ENCODE results near the gene LGALSL. TPM values are rescaled to one million over a fixed set of nuclear protein-coding genes. Genes with fewer than 3 reads are reported as not detected.

Gene LGALSL
- total RNA-seq, 2 donors from 2014 or later, result 26.4 to 34.8 TPM

GRCh38 chr2:64408031-64408430 is 45.9 kb upstream of the LGALSL start:
- TF ChIP-seq CTCF (IDR thresholded peaks at IDR 0.05), result no peak
- intact Hi-C loops (cut with DNase I), result loop anchor here (5.0 kb wide), 1 partner anchor 44 kb away; the partner anchor contains the start of gene LGALSL
- Histone ChIP-seq H3K9me3 (no peaks in the 10 kb centered on the region), H3K4me3 (no peak overlapping the region), H3K9ac (ENCODE audit: low read depth in 2 of 2, low read length in 2 of 2) (no peak overlapping the region), H3K27ac (no peak overlapping the region), H3K27me3 (no peaks in the 10 kb centered on the region), H3K4me1 (peaks cover 21% of the 10 kb centered on the region), H3K36me3 (no peaks in the 10 kb centered on the region)
- no peak for DNase-seq

GRCh38 chr2:64410671-64411070 is 43.3 kb upstream of the LGALSL start:
- no peak overlapping the region for H3K9ac ChIP-seq (ENCODE audit: low read depth in 2 of 2, low read length in 2 of 2)
- no peaks in the 10 kb centered on the region for H3K9me3 ChIP-seq
- H3K27ac ChIP-seq, result no peak overlapping the region
- H3K4me3 ChIP-seq, result no peak overlapping the region
- H3K27me3 ChIP-seq, result no peaks in the 10 kb centered on the region
- TF ChIP-seq CTCF (IDR thresholded peaks at IDR 0.05), result no peak
- H3K36me3 ChIP-seq, result no peaks in the 10 kb centered on the region
- intact Hi-C loops (cut with DNase I), result no loop called here
- DNase-seq, result no peak
- peaks cover 5% of the 10 kb centered on the region for H3K4me1 ChIP-seq

GRCh38 chr2:64412671-64413070 is 41.3 kb upstream of the LGALSL start:
- intact Hi-C loops (cut with DNase I), result no loop called here
- TF ChIP-seq CTCF (IDR thresholded peaks at IDR 0.05), result no peak
- H3K36me3 ChIP-seq, result no peaks in the 10 kb centered on the region
- DNase-seq, result no peak
- no peak overlapping the region for H3K9ac ChIP-seq (ENCODE audit: low read depth in 2 of 2, low read length in 2 of 2)
- no peaks in the 10 kb centered on the region for H3K27me3 ChIP-seq
- H3K4me3 ChIP-seq, result no peak overlapping the region
- H3K9me3 ChIP-seq, result no peaks in the 10 kb centered on the region
- H3K4me1 ChIP-seq, result no peaks in the 10 kb centered on the region
- H3K27ac ChIP-seq, result no peak overlapping the region

GRCh38 chr2:64414736-64415435 is 39.1 kb upstream of the LGALSL start:
- peak; percentile 14 for DNase-seq
- H3K36me3 ChIP-seq, result no peaks in the 10 kb centered on the region
- H3K27ac ChIP-seq, result no peak overlapping the region
- H3K9ac ChIP-seq (ENCODE audit: low read depth in 2 of 2, low read length in 2 of 2), result no peak overlapping the region
- intact Hi-C loops (cut with DNase I), result no loop called here
- TF ChIP-seq CTCF (IDR thresholded peaks at IDR 0.05), result no peak
- no peak overlapping the region for H3K4me3 ChIP-seq
- no peaks in the 10 kb centered on the region for H3K4me1 ChIP-seq
- no peaks in the 10 kb centered on the region for H3K9me3 ChIP-seq
- H3K27me3 ChIP-seq, result no peaks in the 10 kb centered on the region

- TF ChIP-seq CTCF (IDR thresholded peaks at IDR 0.05), result no peak
- DNase-seq, result no peak
- intact Hi-C loops (cut with DNase I), result no loop called here
These were observed 36.3 kb upstream of the LGALSL start for GRCh38 chr2:64417624-64418023.

More at GRCh38 chr2:64417624-64418023, 36.3 kb upstream of the LGALSL start:
- H3K27me3 ChIP-seq, result no peaks in the 10 kb centered on the region
- no peaks in the 10 kb centered on the region for H3K4me1 ChIP-seq
- no peaks in the 10 kb centered on the region for H3K36me3 ChIP-seq
- no peak overlapping the region for H3K27ac ChIP-seq
- H3K4me3 ChIP-seq, result no peak overlapping the region
- no peaks in the 10 kb centered on the region for H3K9me3 ChIP-seq
- H3K9ac ChIP-seq (ENCODE audit: low read depth in 2 of 2, low read length in 2 of 2), result no peak overlapping the region

Data from colonic mucosa (tissue), 4 donors.